Lower leg skin (tissue), 3 donors: ENCODE data around the gene CCNA2.

Experiments
- POLR2A ChIP-seq, 2 donors: fragments of 450-650 bp; IDR thresholded peaks; one replicate each; pipeline ENCODE4 v1.6.1; 2016 to 2017; ENCODE audit warnings: antibody characterized with exemption in 2 of 2, mild to moderate bottlenecking in 1 of 2, moderate library complexity in 1 of 2
- TF ChIP-seq, protein P1 (sequence below), 3 donors: fragments of 450-650 bp; IDR thresholded peaks; one replicate each; pipeline ENCODE4 v1.5.1; 2016; ENCODE audit warnings: antibody characterized with exemption in 3 of 3, mild to moderate bottlenecking in 3 of 3, moderate library complexity in 2 of 3

DNA sequence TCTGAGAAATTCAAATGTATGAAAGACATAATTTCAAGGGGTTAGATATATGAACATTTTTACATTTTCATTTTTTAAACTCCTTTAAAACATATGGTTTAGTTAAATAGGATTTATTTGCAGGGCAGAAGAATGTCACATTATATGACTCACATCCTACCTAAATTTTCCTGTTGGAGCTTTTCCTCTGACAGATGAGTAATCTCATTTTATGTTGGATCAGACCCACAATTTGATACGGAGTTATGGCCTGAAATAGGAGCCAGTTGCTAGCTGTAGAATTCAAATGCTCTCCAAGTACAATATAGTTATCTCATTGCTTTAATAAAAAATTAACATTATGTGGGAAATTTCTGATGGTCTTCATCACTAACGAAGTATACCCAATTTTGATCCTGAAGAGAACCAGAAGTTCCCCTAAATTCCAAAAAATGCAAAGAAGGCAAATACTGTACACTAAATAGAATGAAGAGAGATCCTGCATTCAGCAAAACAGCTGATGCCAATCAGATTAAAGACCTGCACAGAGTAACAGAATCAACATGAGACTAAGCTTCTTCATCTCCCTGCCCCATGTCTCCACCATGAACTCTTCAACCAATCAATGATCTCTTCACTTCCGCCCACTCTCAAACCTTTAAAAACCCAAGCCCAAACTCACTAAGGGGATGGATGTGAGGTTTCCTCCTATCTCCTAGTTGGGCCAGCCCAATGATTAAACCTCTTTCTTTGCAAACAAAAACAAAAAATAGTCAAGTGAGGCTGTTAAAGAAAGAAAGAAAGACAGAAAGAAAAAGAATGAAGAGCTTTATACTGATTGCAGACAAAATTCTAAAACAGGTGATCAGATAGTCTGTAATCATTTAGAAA lies 33.5 kb downstream of the CCNA2 start:
- TF ChIP-seq, protein P1, sequence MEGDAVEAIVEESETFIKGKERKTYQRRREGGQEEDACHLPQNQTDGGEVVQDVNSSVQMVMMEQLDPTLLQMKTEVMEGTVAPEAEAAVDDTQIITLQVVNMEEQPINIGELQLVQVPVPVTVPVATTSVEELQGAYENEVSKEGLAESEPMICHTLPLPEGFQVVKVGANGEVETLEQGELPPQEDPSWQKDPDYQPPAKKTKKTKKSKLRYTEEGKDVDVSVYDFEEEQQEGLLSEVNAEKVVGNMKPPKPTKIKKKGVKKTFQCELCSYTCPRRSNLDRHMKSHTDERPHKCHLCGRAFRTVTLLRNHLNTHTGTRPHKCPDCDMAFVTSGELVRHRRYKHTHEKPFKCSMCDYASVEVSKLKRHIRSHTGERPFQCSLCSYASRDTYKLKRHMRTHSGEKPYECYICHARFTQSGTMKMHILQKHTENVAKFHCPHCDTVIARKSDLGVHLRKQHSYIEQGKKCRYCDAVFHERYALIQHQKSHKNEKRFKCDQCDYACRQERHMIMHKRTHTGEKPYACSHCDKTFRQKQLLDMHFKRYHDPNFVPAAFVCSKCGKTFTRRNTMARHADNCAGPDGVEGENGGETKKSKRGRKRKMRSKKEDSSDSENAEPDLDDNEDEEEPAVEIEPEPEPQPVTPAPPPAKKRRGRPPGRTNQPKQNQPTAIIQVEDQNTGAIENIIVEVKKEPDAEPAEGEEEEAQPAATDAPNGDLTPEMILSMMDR (IDR thresholded peaks at IDR 0.05), result no peak
- TF ChIP-seq POLR2A (IDR thresholded peaks at IDR 0.05), result no peak
